K562 (cell line): Measurements from ENCODE around the gene STK32C. TPM values are rescaled to one million over a fixed set of nuclear protein-coding genes. Genes with fewer than 3 reads are reported as not detected.

ENCODE experiments used
- ARID3A ChIP-seq: IDR thresholded peaks from 2 replicates; pipeline ENCODE4 v1.6.1; 2012; ENCODE audit warnings: low read depth, low read length, improper control_type of control experiment, borderline replicate concordance
- DACH1 ChIP-seq: fragments of 450-650 bp; IDR thresholded peaks from 2 replicates; pipeline ENCODE4 v1.6.1; 2018; ENCODE audit not compliant: partially characterized antibody
- RHOXF2B ChIP-seq: fragments of 250-450 bp; sonication (Bioruptor Pico); conservative IDR thresholded peaks from 2 replicates; pipeline ENCODE4 v1.5.1; 2021
- ZBTB12 ChIP-seq: fragments of 250-450 bp; sonication (Bioruptor Pico); IDR thresholded peaks from 2 replicates; pipeline ENCODE4 v1.4.0; 2020
- ZNF318 ChIP-seq, 2 experiments: fragments of 450-650 bp; IDR thresholded peaks; 2 replicates each; pipeline ENCODE4 v1.6.1; 2016; ENCODE audit warnings: mild to moderate bottlenecking in 2 of 2, borderline replicate concordance in 1 of 2, low read depth in 1 of 2, moderate library complexity in 1 of 2
- polyA plus RNA-seq, 8 experiments: library from polyadenylated mRNA; depleted of rRNA in 4 of 8; stranded (reverse) in 5 of 8; unstranded in 3 of 8; fragments of >200 nt; fragmentation: Nextera tagmentation in 2 of 8; fragmentation: Illumina TruSeq in 1 of 8; extraction: Ambion mirVana in 2 of 8; extraction: Trizol in 1 of 8; gene quantifications; 2 replicates each; pipeline versions ENCODE4 v1.2.1 to v1.2.3, GENCODE V29; 2011 to 2014; ENCODE audit warnings: inconsistent platforms in 1 of 8, missing spikeins in 1 of 8
- total RNA-seq, 7 experiments: library from RNA; depleted of rRNA in 6 of 7; stranded (reverse); fragments of >200 nt in 6 of 7; fragmentation: Illumina TruSeq in 2 of 7; extraction: Trizol in 2 of 7; gene quantifications; 2 replicates each; pipeline versions ENCODE4 v1.2.1 to v1.2.3, GENCODE V29; 2011 to 2021; ENCODE audit warnings: low replicate concordance in 1 of 7
- TF ChIP-seq, protein P1 (sequence below): fragments of 150-350 bp; IDR thresholded peaks from 2 replicates; pipeline ENCODE4 v1.6.1; 2014; ENCODE audit warnings: low read depth, mild to moderate bottlenecking, low read length, borderline replicate concordance

STK32C gene
- total and polyA plus RNA-seq, 9 of the 15 experiments (the other 6 are each of a cell fraction or from before 2014, with no cell fraction given): 1.5 to 20.9 (median 6.5) TPM

DNA sequence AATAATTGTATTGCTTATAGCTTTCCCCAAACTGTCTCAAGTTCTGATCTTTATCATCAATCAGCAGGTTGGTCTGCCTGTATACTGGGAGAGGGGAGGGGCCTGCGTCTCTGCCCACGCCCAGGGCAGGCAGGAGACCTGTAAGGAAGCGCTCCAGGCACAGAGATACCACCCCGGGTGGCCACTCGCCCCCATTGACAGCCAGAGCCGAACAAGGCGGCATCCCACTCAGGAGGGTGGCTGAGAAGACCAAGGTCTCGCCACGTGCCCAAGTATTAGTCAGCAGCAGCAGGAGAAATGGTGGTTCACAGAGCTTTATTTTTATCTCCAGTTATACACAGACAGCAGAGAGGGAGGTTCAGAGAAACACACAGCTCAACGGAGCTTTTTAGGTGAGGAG, 7.2 kb downstream of the STK32C start (continued):
- TF ChIP-seq DACH1: no peak
- TF ChIP-seq ZBTB12 (CRISPR knock-in tag): no peak
- TF ChIP-seq, protein P1, sequence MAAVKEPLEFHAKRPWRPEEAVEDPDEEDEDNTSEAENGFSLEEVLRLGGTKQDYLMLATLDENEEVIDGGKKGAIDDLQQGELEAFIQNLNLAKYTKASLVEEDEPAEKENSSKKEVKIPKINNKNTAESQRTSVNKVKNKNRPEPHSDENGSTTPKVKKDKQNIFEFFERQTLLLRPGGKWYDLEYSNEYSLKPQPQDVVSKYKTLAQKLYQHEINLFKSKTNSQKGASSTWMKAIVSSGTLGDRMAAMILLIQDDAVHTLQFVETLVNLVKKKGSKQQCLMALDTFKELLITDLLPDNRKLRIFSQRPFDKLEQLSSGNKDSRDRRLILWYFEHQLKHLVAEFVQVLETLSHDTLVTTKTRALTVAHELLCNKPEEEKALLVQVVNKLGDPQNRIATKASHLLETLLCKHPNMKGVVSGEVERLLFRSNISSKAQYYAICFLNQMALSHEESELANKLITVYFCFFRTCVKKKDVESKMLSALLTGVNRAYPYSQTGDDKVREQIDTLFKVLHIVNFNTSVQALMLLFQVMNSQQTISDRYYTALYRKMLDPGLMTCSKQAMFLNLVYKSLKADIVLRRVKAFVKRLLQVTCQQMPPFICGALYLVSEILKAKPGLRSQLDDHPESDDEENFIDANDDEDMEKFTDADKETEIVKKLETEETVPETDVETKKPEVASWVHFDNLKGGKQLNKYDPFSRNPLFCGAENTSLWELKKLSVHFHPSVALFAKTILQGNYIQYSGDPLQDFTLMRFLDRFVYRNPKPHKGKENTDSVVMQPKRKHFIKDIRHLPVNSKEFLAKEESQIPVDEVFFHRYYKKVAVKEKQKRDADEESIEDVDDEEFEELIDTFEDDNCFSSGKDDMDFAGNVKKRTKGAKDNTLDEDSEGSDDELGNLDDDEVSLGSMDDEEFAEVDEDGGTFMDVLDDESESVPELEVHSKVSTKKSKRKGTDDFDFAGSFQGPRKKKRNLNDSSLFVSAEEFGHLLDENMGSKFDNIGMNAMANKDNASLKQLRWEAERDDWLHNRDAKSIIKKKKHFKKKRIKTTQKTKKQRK: no peak
- no peak for TF ChIP-seq ARID3A
- no peak for TF ChIP-seq RHOXF2B (CRISPR knock-in tag)
- no peak for TF ChIP-seq ZNF318 (IDR thresholded peaks at IDR 0.05; ENCODE audit: borderline replicate concordance in 1 of 2, low read depth in 1 of 2)
- TF ChIP-seq, all 486 proteins: peak for 0
